Measurements from ENCODE around the gene RAD21L1. TPM values are rescaled to one million over a fixed set of nuclear protein-coding genes. Genes with fewer than 3 reads are reported as not detected.

The RAD21L1 gene
- total RNA-seq, 1 experiment from 2014 or later = not detected

- BruUV-seq (replicated peaks) = no TSS peak
- no peaks in the 10 kb centered on the region for H3K36me3 ChIP-seq (ENCODE audit: control insufficient read depth, insufficient read depth, low read length)
- H3K27ac Mint-ChIP-seq (ENCODE audit: unreplicated experiment) = no peak overlapping the region
- H3K9me3 ChIP-seq = no peaks in the 10 kb centered on the region
- H3K27me3 Mint-ChIP-seq (ENCODE audit: insufficient read depth, unreplicated experiment) = peaks cover 3% of the 10 kb centered on the region
- no peak overlapping the region for H3K4me3 Mint-ChIP-seq (ENCODE audit: unreplicated experiment)
- H3K4me3 ChIP-seq (ENCODE audit: low read depth, low read length) = no peak overlapping the region
- ChIA-PET POLR2A (no interaction called here), CTCF (no interaction called here)
- no peaks in the 10 kb centered on the region for H3K27me3 ChIP-seq (replicated peaks; ENCODE audit: control insufficient read depth, insufficient read depth, low read length)
- H3K36me3 Mint-ChIP-seq (ENCODE audit: insufficient read depth, unreplicated experiment) = no peaks in the 10 kb centered on the region
- intact Hi-C loops (cut with micrococcal nuclease; ENCODE audit: unreplicated experiment) = loop anchor here (2.0 kb wide), 1 partner anchor 42 kb away; the partner anchor contains the start of gene RAD21L1
- H3K4me1 Mint-ChIP-seq (ENCODE audit: low read depth, unreplicated experiment) = no peaks in the 10 kb centered on the region
- H3K9me3 Mint-ChIP-seq (ENCODE audit: unreplicated experiment) = no peaks in the 10 kb centered on the region
- no peaks in the 10 kb centered on the region for H3K4me1 ChIP-seq
- no peak for DNase-seq
- TF ChIP-seq CTCF (IDR thresholded peaks at IDR 0.05; ENCODE audit: insufficient read depth in 1 of 2, low read depth in 1 of 2, low read length in 1 of 2, severe bottlenecking in 1 of 2, unreplicated experiment in 1 of 2) = no peak
These were observed 43.4 kb downstream of the RAD21L1 start for GRCh38 chr20:1269235-1269634.

GRCh38 chr20:1269850-1270249 is 44.0 kb downstream of the RAD21L1 start:
- DNase-seq = no peak
- H3K27me3 Mint-ChIP-seq (ENCODE audit: insufficient read depth, unreplicated experiment) = peaks cover 3% of the 10 kb centered on the region
- Histone ChIP-seq H3K27me3 (replicated peaks; ENCODE audit: control insufficient read depth, insufficient read depth, low read length) (no peaks in the 10 kb centered on the region), H3K4me3 (ENCODE audit: low read depth, low read length) (no peak overlapping the region), H3K4me1 (no peaks in the 10 kb centered on the region), H3K36me3 (ENCODE audit: control insufficient read depth, insufficient read depth, low read length) (no peaks in the 10 kb centered on the region), H3K9me3 (no peaks in the 10 kb centered on the region)
- H3K36me3 Mint-ChIP-seq (ENCODE audit: insufficient read depth, unreplicated experiment) = no peaks in the 10 kb centered on the region
- H3K9me3 Mint-ChIP-seq (ENCODE audit: unreplicated experiment) = no peaks in the 10 kb centered on the region
- intact Hi-C loops (cut with micrococcal nuclease; ENCODE audit: unreplicated experiment) = loop anchor here (2.0 kb wide), 1 partner anchor 43 kb away; the partner anchor contains the start of gene RAD21L1
- no peaks in the 10 kb centered on the region for H3K4me1 Mint-ChIP-seq (ENCODE audit: low read depth, unreplicated experiment)
- H3K27ac Mint-ChIP-seq (ENCODE audit: unreplicated experiment) = no peak overlapping the region
- H3K4me3 Mint-ChIP-seq (ENCODE audit: unreplicated experiment) = no peak overlapping the region
- no TSS peak for BruUV-seq (replicated peaks)
- ChIA-PET CTCF (no interaction called here), POLR2A (no interaction called here)
- TF ChIP-seq CTCF (IDR thresholded peaks at IDR 0.05; ENCODE audit: insufficient read depth in 1 of 2, low read depth in 1 of 2, low read length in 1 of 2, severe bottlenecking in 1 of 2, unreplicated experiment in 1 of 2) = no peak

GRCh38 chr20:1272368-1273100 is 46.7 kb downstream of the RAD21L1 start:
- TF ChIP-seq CTCF (IDR thresholded peaks at IDR 0.05; ENCODE audit: insufficient read depth in 1 of 2, low read depth in 1 of 2, low read length in 1 of 2, severe bottlenecking in 1 of 2, unreplicated experiment in 1 of 2) = no peak
- ChIA-PET CTCF (no interaction called here), POLR2A (no interaction called here)
- H3K36me3 ChIP-seq (ENCODE audit: control insufficient read depth, insufficient read depth, low read length) = no peaks in the 10 kb centered on the region
- Mint-ChIP-seq H3K4me1 (ENCODE audit: low read depth, unreplicated experiment) (no peaks in the 10 kb centered on the region), H3K27ac (ENCODE audit: unreplicated experiment) (no peak overlapping the region), H3K36me3 (ENCODE audit: insufficient read depth, unreplicated experiment) (no peaks in the 10 kb centered on the region), H3K27me3 (ENCODE audit: insufficient read depth, unreplicated experiment) (peaks cover 3% of the 10 kb centered on the region), H3K9me3 (ENCODE audit: unreplicated experiment) (no peaks in the 10 kb centered on the region), H3K4me3 (ENCODE audit: unreplicated experiment) (no peak overlapping the region)
- H3K9me3 ChIP-seq = no peaks in the 10 kb centered on the region
- no peaks in the 10 kb centered on the region for H3K4me1 ChIP-seq
- no TSS peak for BruUV-seq (replicated peaks)
- intact Hi-C loops (cut with micrococcal nuclease; ENCODE audit: unreplicated experiment) = no loop called here
- H3K4me3 ChIP-seq (ENCODE audit: low read depth, low read length) = no peak overlapping the region
- H3K27me3 ChIP-seq (replicated peaks; ENCODE audit: control insufficient read depth, insufficient read depth, low read length) = no peaks in the 10 kb centered on the region
- no peak for DNase-seq

Data from Caco-2 (cell line).